Activated CD4-positive, alpha-beta T cell treated with anti-CD3 and anti-CD28 coated beads, Interleukin-2, amount 10 ng/mL, durations not matched to agents 24 days and 14 days (primary cell): ENCODE results near the gene GATC. TPM values are rescaled to one million over a fixed set of nuclear protein-coding genes. Genes with fewer than 3 reads are reported as not detected.
A peak's percentile ranks its signal among the peaks of the same experiment; 100 is the strongest.

Experiments used
- DNase-seq: peaks from one replicate; pipeline ENCODE4 v3.0.0; 2022
- H3K27ac Mint-ChIP-seq: one replicate; pipeline ENCODE4 v1.8.0; 2022; ENCODE audit warnings: mild to moderate bottlenecking, mixed read lengths
- H3K27me3 Mint-ChIP-seq: one replicate; pipeline ENCODE4 v1.8.0; 2022; ENCODE audit warnings: mixed read lengths
- H3K36me3 Mint-ChIP-seq: one replicate; pipeline ENCODE4 v1.8.0; 2022; ENCODE audit warnings: low read depth, mild to moderate bottlenecking, mixed read lengths
- H3K4me1 Mint-ChIP-seq: one replicate; pipeline ENCODE4 v1.8.0; 2021; ENCODE audit warnings: mixed read lengths
- H3K4me3 Mint-ChIP-seq: one replicate; pipeline ENCODE4 v1.8.0; 2022; ENCODE audit warnings: mild to moderate bottlenecking, moderate library complexity, mixed read lengths
- H3K9me3 Mint-ChIP-seq: one replicate; pipeline ENCODE4 v1.8.0; 2021; ENCODE audit warnings: mixed read lengths
- intact Hi-C: fragments of 100-400 bp; cut with micrococcal nuclease; formaldehyde crosslinking; loops from one replicate; pipeline ENCODE4 v1.15.1; 2023
- total RNA-seq: library from RNA; stranded (reverse); gene quantifications from 2 replicates; pipeline ENCODE4 v1.2.3, GENCODE V29; 2022

Gene GATC
- total RNA-seq, 1 donor from 2014 or later: 41.0 TPM

DNA sequence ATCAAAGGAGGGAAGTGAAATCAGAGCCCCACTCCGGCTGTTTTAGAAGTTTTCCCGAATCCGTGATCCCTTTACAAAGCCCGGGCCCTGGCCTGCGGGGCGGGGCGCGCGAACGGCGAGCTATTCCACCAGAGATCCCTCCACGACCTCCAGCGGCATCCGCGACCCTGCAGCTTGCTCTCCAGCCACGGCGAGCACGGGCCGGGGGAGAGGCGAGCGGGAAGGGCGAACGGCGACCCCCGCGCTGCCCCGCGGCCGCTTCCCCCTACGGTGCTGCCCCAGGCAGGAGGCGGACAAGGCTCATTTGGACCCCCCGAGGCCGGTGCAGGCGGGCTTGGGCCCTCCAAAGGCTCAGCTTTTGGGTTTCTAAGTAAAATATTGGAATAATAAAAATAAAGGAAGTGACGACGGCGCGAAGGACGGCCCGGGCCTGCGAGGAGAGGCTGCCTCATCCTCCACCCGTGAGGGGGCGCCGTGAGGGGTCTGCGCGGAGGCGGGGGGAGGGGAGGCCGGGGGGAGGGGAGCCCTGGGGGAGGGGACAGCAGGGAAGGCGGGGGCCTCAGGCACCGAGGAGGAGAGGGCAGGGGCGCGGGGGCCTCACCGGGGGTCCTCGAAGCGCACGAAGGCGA is 22.7 kb downstream of the GATC start:
- no peaks in the 10 kb centered on the region for H3K27me3 Mint-ChIP-seq
- H3K9me3 Mint-ChIP-seq: no peaks in the 10 kb centered on the region
- peaks cover 30% of the 10 kb centered on the region for H3K36me3 Mint-ChIP-seq
- intact Hi-C loops: loop anchor here (1.0 to 2.0 kb wide), 4 partner anchors 22 to 66 kb away; partner anchors contain the start of genes DYNLL1, GATC, RNF10 and TRIAP1
- peak overlapping the region; percentile 88 for H3K27ac Mint-ChIP-seq
- peak overlapping the region; percentile 90 for H3K4me3 Mint-ChIP-seq
- peak; percentile 82 for DNase-seq
- H3K4me1 Mint-ChIP-seq: peaks cover 35% of the 10 kb centered on the region

DNA sequence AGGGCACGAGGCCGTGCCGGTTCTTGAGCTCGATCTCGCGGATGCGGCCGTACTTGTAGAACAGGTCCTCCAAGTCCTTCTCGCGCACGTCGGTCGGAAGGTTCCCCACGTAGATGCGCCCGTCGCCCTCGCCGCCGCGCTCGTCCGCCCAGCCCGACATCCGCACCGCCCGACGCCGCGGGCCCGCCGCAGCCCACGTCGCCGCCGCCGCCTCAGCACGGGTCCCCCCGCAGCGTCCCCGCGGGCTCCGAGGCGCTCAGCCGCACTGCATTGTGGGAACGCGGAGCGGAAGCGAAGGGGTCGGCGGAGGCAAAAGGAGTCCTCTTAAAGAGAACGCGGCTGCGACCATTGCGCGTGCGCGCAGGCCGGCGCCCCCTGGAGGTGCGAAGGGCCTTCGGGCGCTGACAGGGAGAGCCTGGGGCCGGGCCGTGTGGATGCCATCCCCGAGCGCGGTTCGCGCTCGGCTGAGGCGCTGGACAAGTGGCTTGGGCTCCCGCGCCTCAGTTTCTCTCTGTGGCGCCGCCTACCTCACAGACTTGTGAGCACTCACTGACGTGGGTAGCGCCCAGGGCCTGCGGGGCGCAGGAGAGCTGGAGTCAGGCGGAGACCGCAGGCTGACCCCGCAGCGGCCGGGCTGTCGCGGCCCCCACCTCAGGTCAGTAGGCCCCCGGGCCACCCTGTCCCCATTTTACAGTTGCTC is 23.4 kb downstream of the GATC start, which contains the start of gene SRSF9:
Gene SRSF9 (minus strand): TSS at position 299 of the 700 bp plus-strand sequence. CDS start 139 bp downstream, at position 160.
- intact Hi-C loops: loop anchor here (1.0 to 2.0 kb wide), 3 partner anchors 23 to 65 kb away; partner anchors contain the start of genes DYNLL1, GATC, RNF10 and TRIAP1
- Mint-ChIP-seq H3K27me3 (peaks cover under 1% of the 10 kb centered on the region), H3K36me3 (peaks cover 23% of the 10 kb centered on the region), H3K4me3 (peak within 1 kb of the TSS; percentile 90), H3K4me1 (peaks cover 34% of the 10 kb centered on the region), H3K27ac (peak within 1 kb of the TSS; percentile 88), H3K9me3 (no peaks in the 10 kb centered on the region)
- DNase-seq: peak; percentile 100

DNA sequence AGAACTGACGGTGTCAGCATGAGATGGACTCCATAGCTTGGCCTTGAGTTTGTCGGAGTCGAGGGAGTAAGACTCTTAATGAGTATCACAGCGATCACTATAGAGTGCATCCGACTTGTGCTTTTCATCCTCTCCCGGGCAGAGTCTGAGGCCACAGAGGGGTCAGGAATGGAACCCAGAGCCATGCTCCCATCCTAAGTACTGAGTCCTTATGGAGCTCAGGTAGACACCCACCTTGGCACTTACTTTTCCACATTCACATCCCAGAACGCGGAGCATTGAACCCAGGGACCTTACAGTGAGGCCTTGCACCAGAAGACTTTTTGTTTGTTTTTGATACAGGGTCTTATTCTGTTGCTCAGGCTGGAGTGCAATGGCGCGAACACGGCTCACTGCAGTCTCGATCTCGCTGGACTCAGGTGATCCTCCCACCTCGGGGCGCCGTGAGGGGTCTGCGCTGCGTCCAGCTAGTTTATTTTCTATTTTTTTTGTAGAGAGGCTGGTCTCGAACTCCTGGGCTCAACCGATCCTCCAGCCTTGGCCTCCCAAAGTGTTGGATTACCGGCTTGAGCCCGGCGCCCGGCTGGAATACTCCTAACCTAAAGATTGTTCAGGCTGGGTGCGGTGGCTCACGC is 24.0 kb downstream of the GATC start:
- intact Hi-C loops: no loop called here
- Mint-ChIP-seq H3K4me1 (peaks cover 35% of the 10 kb centered on the region), H3K9me3 (no peaks in the 10 kb centered on the region), H3K36me3 (peaks cover 18% of the 10 kb centered on the region), H3K27ac (peak overlapping the region; percentile 88), H3K27me3 (peaks cover 3% of the 10 kb centered on the region), H3K4me3 (peak overlapping the region; percentile 90)
- DNase-seq: no peak

DNA sequence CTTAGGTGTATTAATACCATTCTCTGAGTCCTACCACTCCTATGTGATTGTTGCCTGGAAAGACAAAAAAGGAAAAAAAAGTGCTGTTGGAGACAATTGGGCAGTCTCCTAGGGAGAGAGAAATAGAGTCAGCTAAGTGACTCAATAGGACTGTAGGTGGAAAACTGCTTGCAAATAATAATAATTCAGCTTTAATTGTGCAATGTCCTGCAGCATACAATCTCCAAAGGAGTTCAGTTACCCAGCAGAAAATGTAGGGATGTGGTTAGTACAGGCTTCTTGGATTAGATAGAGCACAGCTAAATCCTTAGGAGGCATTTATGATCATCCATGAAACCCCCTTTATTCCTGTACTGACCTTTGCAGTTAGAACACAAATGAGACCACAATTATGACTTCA is 26.3 kb downstream of the GATC start:
- H3K36me3 Mint-ChIP-seq: peaks cover 7% of the 10 kb centered on the region
- peaks cover 6% of the 10 kb centered on the region for H3K27me3 Mint-ChIP-seq

DNA sequence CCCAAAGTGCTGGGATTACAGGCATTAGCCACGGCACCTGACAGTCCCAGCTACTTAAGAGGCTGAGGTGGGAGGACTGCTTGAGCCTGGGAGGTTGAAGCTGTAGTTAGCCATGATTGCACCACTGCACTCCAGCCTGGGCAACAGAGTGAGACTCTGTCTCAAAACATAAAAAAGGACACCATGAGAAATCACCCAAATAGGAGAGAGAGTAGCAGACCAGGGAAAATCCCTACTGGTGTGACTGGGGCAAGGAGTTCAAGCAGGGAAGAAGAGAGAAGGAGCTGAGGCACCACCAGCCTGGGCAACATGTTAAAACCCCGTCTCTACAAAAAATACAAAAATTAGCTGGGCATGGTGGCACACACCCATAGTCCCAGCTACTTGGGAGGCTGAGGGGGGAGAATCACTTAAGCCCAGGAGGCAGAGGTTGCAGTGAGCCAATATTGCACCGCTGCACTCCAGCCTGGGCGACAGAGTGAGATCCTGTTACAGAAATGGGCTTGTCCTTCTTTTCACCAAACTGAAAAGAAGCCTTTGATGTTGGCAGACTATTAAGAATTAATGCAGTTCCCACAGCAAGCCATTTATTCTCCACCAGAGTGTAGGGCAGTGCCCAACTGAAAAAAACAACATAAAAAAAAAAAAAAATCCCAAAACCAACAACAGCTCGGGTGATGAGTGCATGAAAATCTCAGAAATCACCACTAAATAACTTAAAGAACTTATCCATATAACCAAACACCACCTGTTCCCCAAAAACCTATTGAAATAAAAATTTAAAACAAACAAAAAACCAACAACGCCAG is 27.8 kb downstream of the GATC start:
- Mint-ChIP-seq H3K27me3 (peaks cover 6% of the 10 kb centered on the region), H3K9me3 (no peaks in the 10 kb centered on the region), H3K4me1 (peaks cover 16% of the 10 kb centered on the region), H3K27ac (no peak overlapping the region), H3K4me3 (no peak overlapping the region), H3K36me3 (no peaks in the 10 kb centered on the region)
- intact Hi-C loops: no loop called here
- DNase-seq: no peak

More for the DNA sequence above, 26.3 kb downstream of the GATC start:
- intact Hi-C loops: no loop called here
- H3K4me1 Mint-ChIP-seq: peaks cover 24% of the 10 kb centered on the region
- H3K27ac Mint-ChIP-seq: no peak overlapping the region
- no peaks in the 10 kb centered on the region for H3K9me3 Mint-ChIP-seq
- H3K4me3 Mint-ChIP-seq: no peak overlapping the region
- no peak for DNase-seq

DNA sequence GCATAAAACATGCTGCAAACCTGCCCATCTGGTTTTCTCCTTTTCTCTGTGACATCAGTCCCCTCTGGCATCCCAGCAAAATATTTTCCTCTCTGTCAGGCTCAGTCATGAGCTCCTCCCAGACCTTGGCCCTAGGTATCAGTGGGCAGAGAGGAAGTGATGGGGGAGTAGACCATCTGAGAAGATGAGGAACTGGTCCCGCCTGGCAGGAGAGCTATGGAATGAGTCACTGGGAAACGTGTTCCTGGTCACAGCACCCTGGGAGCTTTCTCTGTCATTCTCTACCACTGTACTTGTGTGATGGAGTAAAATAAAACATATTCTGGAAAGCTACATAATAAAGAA is 28.3 kb downstream of the GATC start:
- Mint-ChIP-seq H3K27ac (no peak overlapping the region), H3K9me3 (no peaks in the 10 kb centered on the region), H3K27me3 (peaks cover 6% of the 10 kb centered on the region), H3K4me3 (no peak overlapping the region), H3K36me3 (no peaks in the 10 kb centered on the region), H3K4me1 (peaks cover 16% of the 10 kb centered on the region)
- intact Hi-C loops: no loop called here
- DNase-seq: no peak

DNA sequence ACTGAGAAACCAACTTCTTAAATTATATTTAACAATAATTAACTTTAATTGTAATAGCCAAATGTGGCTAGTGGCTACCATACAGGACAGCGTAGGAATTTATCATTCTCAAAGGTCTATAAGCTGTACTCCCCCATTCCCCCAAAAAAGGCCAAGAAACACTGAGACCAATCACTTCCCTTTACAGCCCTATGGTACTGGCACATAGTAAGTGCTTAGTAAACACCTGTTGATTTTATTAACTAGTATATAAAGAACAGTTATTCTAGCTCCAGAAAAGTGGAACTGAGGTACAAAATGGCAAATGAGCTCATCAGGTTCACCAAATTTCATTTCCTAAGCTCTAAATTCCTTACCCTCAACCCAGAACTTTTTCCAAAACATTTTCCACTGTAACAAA is 29.4 kb downstream of the GATC start:
- Mint-ChIP-seq H3K27ac (no peak overlapping the region), H3K27me3 (peaks cover 6% of the 10 kb centered on the region), H3K4me1 (peaks cover 13% of the 10 kb centered on the region), H3K4me3 (no peak overlapping the region), H3K9me3 (no peaks in the 10 kb centered on the region), H3K36me3 (no peaks in the 10 kb centered on the region)
- intact Hi-C loops: no loop called here
- no peak for DNase-seq

DNA sequence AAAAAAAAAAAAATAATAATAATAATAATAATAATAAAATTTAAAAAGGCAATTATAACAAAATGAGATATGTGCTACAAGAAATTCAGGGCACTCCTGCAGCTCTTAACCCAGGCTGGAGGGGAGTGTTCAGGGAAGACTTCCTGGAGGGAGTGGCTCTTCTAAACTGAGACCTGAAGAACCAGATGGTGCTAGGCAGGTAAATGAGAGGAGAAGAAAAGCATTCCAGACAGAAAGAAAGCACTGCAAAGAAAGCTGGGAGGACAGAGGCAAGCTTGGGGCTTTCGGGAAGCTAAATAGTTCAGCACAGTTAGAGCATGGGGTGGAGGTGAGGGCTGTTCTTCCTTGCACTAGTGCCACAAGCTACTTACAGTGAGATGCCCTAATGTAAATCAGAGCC is 33.2 kb downstream of the GATC start:
- H3K4me1 Mint-ChIP-seq: peaks cover 3% of the 10 kb centered on the region
- peaks cover 2% of the 10 kb centered on the region for H3K36me3 Mint-ChIP-seq
- no peak for DNase-seq
- intact Hi-C loops: no loop called here
- no peak overlapping the region for H3K27ac Mint-ChIP-seq
- no peak overlapping the region for H3K4me3 Mint-ChIP-seq
- peaks cover 6% of the 10 kb centered on the region for H3K27me3 Mint-ChIP-seq
- H3K9me3 Mint-ChIP-seq: no peaks in the 10 kb centered on the region

DNA sequence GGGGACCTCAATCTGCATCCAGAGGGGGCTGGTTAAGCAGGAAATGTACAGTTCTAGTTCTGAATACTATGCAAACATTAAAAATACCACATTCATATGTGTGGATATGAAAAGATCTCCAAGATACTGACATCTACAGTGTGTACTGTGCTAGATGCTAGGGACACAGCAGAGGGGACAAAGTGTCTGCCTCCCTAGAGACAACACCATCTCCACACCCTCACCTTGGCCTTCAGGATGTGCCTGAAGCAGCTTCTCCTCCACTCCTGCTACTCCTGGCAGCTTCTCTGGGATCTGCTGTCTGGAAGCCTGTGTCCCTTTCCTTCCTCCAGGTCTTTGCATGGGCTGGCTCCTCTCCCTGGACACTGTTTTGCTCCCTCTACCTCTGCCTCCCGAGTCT is 34.0 kb downstream of the GATC start:
- DNase-seq: no peak
- H3K9me3 Mint-ChIP-seq: no peaks in the 10 kb centered on the region
- no peaks in the 10 kb centered on the region for H3K4me1 Mint-ChIP-seq
- intact Hi-C loops: no loop called here
- no peak overlapping the region for H3K4me3 Mint-ChIP-seq
- peaks cover 3% of the 10 kb centered on the region for H3K27me3 Mint-ChIP-seq
- no peak overlapping the region for H3K27ac Mint-ChIP-seq
- H3K36me3 Mint-ChIP-seq: peaks cover 2% of the 10 kb centered on the region

DNA sequence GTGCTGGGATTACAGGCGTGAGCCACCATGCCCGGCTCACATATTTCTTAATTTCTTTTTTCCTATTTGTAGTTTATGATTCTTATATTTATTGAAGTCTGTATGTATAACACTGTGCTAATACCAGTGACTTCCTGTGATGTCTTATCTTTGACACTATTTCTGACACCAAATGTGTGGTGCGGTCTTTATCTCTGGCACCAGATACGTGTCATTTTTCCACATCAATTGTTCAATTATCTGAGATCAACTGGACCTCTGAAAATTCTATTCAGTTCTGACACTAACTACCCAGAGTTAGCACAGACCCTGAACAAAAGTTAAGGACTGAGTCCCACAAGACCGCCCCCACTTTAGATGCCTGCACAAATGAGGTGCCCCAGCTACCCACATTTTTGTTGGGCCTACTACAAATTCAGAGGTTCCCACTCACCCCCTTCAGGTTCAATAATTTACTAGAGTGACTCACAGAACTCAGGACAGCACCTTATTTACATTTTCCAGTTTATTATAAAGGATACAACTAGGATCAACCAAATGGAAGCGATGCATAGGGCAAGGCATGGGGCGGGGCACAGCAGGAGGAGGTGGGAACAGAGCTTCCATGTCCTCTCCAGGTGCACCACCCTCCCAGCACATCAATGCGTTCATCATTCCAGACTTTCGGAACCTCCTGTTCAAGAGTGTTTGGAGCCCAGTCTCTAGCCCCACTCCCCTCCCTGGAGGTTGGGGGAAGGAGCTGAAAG is 35.0 kb downstream of the GATC start:
- DNase-seq: no peak
- Mint-ChIP-seq H3K27ac (no peak overlapping the region), H3K36me3 (peaks cover 2% of the 10 kb centered on the region), H3K4me1 (no peaks in the 10 kb centered on the region), H3K4me3 (no peak overlapping the region), H3K27me3 (no peaks in the 10 kb centered on the region), H3K9me3 (no peaks in the 10 kb centered on the region)
- intact Hi-C loops: no loop called here

DNA sequence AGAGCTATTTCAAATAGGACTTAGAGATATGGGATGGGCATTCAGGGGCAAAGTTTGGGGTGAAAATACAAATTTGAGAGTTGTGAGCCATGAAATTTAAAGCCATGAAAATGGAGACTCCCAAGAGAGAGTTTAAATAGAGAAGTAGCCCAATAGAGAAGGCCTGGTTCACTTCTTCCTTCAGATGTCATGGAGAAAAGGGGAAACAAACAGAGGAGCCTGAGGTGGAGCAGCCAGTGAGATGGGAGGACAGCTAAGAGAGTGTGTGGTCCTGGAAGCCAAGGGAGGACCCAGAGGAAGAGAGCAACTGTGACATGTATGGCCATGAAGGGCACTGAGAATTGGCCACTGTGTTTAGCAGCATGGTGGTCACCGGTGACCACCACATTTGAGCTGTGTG is 37.4 kb downstream of the GATC start:
- H3K27ac Mint-ChIP-seq: no peak overlapping the region
- no peaks in the 10 kb centered on the region for H3K27me3 Mint-ChIP-seq
- H3K36me3 Mint-ChIP-seq: peaks cover 2% of the 10 kb centered on the region
- intact Hi-C loops: no loop called here
- H3K4me1 Mint-ChIP-seq: peaks cover 3% of the 10 kb centered on the region
- H3K4me3 Mint-ChIP-seq: no peak overlapping the region
- no peaks in the 10 kb centered on the region for H3K9me3 Mint-ChIP-seq
- DNase-seq: no peak

DNA sequence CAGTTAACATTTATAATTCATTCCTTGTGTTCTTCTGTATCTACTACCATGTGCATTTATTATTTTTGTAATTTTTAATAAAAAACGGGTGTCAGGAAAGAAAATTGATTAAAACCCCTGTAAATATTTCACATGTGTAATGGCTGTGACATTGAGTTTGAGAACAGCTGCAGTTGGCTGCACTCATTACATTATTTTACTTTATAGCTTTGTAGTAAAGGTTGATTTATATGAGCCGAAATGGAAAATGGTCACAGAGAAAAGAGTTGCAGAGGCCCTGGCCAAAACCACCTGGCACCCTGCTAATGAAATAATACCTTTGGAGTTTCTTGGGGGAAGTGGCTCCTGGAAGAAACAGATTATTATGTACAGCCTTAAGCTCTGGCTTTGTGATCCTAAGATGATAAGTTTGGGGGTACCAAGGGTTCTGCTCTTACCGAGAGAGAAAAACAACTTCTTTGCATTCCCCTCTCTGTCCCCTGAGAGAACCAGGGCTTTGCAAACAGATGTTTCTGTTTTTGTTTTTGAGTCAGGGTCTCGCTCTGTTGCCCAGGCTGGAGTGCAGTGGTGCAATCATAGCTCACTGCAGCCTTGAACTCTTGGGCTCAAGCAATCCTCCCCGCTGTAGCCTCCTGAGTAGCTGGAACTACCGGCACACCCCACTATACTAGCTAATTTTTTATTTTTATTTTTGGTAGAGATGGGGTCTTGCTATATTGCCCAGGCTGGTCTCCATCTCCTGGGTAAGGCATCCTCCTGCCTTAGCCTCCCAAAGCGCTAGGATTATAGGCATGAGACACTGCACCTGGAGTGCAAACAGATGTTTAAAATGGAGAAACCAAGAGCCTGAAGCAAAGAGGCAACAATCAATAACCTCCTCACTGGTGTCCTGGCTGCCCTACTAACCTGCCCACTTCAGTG is 40.0 kb downstream of the GATC start:
- Mint-ChIP-seq H3K36me3 (peaks cover 4% of the 10 kb centered on the region), H3K9me3 (no peaks in the 10 kb centered on the region), H3K4me1 (peaks cover 3% of the 10 kb centered on the region), H3K4me3 (no peak overlapping the region), H3K27me3 (no peaks in the 10 kb centered on the region), H3K27ac (no peak overlapping the region)
- intact Hi-C loops: no loop called here
- DNase-seq: no peak
